H9 (cell line): ENCODE measurements around the gene TFF3. TPM values are rescaled to one million over a fixed set of nuclear protein-coding genes. Genes with fewer than 3 reads are reported as not detected.

Source experiments
- DNase-seq: peaks from one replicate; pipeline ENCODE4 v3.0.0-alpha.2; 2017
- H2AFZ ChIP-seq: one replicate; pipeline ENCODE4 v1.6.1; 2013; ENCODE audit warnings: mild to moderate bottlenecking, low read length, control low read depth, moderate library complexity
- H2AK5ac ChIP-seq: 2 replicates; pipeline ENCODE4 v1.6.1; 2013; ENCODE audit warnings: low read length, control low read depth, mixed read lengths; ENCODE audit not compliant: insufficient read length
- H2BK120ac ChIP-seq: one replicate; pipeline ENCODE4 v1.6.1; 2013; ENCODE audit warnings: low read depth, mild to moderate bottlenecking, low read length, control low read depth, inconsistent platforms; ENCODE audit not compliant: poor library complexity, severe bottlenecking
- H2BK12ac ChIP-seq: 2 replicates; pipeline ENCODE4 v1.6.1; 2013; ENCODE audit warnings: low read length, control low read depth, mixed read lengths, low read depth; ENCODE audit not compliant: insufficient read length
- H2BK15ac ChIP-seq: 2 replicates; pipeline ENCODE4 v1.6.1; 2013; ENCODE audit warnings: low read depth, low read length, control low read depth
- H2BK20ac ChIP-seq: one replicate; pipeline ENCODE4 v1.6.1; 2013; ENCODE audit warnings: low read depth, mild to moderate bottlenecking, low read length, control low read depth, inconsistent platforms; ENCODE audit not compliant: poor library complexity, severe bottlenecking
- H2BK5ac ChIP-seq: 2 replicates; pipeline ENCODE4 v1.6.1; 2013; ENCODE audit warnings: low read length, control low read depth, mixed read lengths; ENCODE audit not compliant: insufficient read length
- H3K14ac ChIP-seq: 2 replicates; pipeline ENCODE4 v1.6.1; 2013; ENCODE audit warnings: low read length, control low read depth; ENCODE audit not compliant: insufficient read depth
- H3K18ac ChIP-seq: 2 replicates; pipeline ENCODE4 v1.6.1; 2013; ENCODE audit warnings: low read depth, mild to moderate bottlenecking, mixed read lengths, low read length, control low read depth; ENCODE audit not compliant: insufficient read length
- H3K23ac ChIP-seq: 2 replicates; pipeline ENCODE4 v1.6.1; 2013; ENCODE audit warnings: low read length, control low read depth, mixed read lengths, low read depth; ENCODE audit not compliant: insufficient read length
- H3K23me2 ChIP-seq: 2 replicates; pipeline ENCODE4 v1.6.1; 2013; ENCODE audit warnings: low read depth, mild to moderate bottlenecking, mixed read lengths, low read length, control low read depth; ENCODE audit not compliant: insufficient read length, poor library complexity, severe bottlenecking
- H3K27ac ChIP-seq: 2 replicates; pipeline ENCODE4 v1.5.1; 2013; ENCODE audit warnings: low read length, control low read depth, mixed read lengths, low read depth; ENCODE audit not compliant: insufficient read length
- H3K27me3 ChIP-seq: 2 replicates; pipeline ENCODE4 v1.6.1; 2013; ENCODE audit warnings: low read length, control low read depth, inconsistent platforms; ENCODE audit not compliant: insufficient read depth
- H3K4ac ChIP-seq: 2 replicates; pipeline ENCODE4 v1.6.1; 2013; ENCODE audit warnings: low read depth, mild to moderate bottlenecking, control low read depth, inconsistent platforms, low read length, moderate library complexity
- H3K4me1 ChIP-seq: 2 replicates; pipeline ENCODE4 v1.6.1; 2013; ENCODE audit warnings: low read length, control low read depth, inconsistent platforms; ENCODE audit not compliant: insufficient read depth
- H3K4me2 ChIP-seq: 2 replicates; pipeline ENCODE4 v1.6.1; 2013; ENCODE audit warnings: low read length, control low read depth, mixed read lengths; ENCODE audit not compliant: insufficient read length, insufficient read depth
- H3K56ac ChIP-seq: 2 replicates; pipeline ENCODE4 v1.6.1; 2013; ENCODE audit warnings: low read depth, mild to moderate bottlenecking, mixed read lengths, low read length, control low read depth; ENCODE audit not compliant: insufficient read length
- H3K79me1 ChIP-seq: 2 replicates; pipeline ENCODE4 v1.6.1; 2013; ENCODE audit warnings: low read depth, mild to moderate bottlenecking, moderate library complexity, low read length, control low read depth, inconsistent platforms; ENCODE audit not compliant: insufficient read depth, poor library complexity, severe bottlenecking
- H3K79me2 ChIP-seq: 2 replicates; pipeline ENCODE4 v1.6.1; 2013; ENCODE audit warnings: low read length, control low read depth, inconsistent platforms; ENCODE audit not compliant: insufficient read depth
- H3K9ac ChIP-seq: 2 replicates; pipeline ENCODE4 v1.6.1; 2013; ENCODE audit warnings: low read length, control low read depth, mixed read lengths; ENCODE audit not compliant: insufficient read length; ENCODE audit errors: extremely low read depth
- H3K9me3 ChIP-seq: one replicate; pipeline ENCODE4 v1.6.1; 2013; ENCODE audit warnings: low read depth, low read length, inconsistent platforms; ENCODE audit not compliant: control insufficient read depth
- H3T11ph ChIP-seq: one replicate; pipeline ENCODE4 v1.6.1; 2013; ENCODE audit warnings: mild to moderate bottlenecking, low read length, control low read depth, inconsistent platforms
- H4K20me1 ChIP-seq: one replicate; pipeline ENCODE4 v1.6.1; 2013; ENCODE audit not compliant: control insufficient read depth, insufficient read length, insufficient read depth
- H4K5ac ChIP-seq: 2 replicates; pipeline ENCODE4 v1.6.1; 2013; ENCODE audit warnings: low read depth, mild to moderate bottlenecking, mixed read lengths, low read length, control low read depth; ENCODE audit not compliant: insufficient read length
- H4K8ac ChIP-seq: replicated peaks from 2 replicates; pipeline ENCODE4 v1.6.1; 2013; ENCODE audit warnings: low read length, control low read depth, mixed read lengths, low read depth; ENCODE audit not compliant: insufficient read length
- H4K91ac ChIP-seq: 2 replicates; pipeline ENCODE4 v1.6.1; 2013; ENCODE audit warnings: low read depth, mild to moderate bottlenecking, moderate library complexity, mixed read lengths, low read length, control low read depth; ENCODE audit not compliant: insufficient read length
- H3K27ac Mint-ChIP-seq, 3 experiments: 2 replicates in 2 of 3; 3 replicates in 1 of 3; pipeline ENCODE4 v1.8.0; 2020 to 2021; ENCODE audit warnings: mixed read lengths in 3 of 3, mild to moderate bottlenecking in 1 of 3, moderate library complexity in 1 of 3
- H3K27me3 Mint-ChIP-seq: 2 replicates; pipeline ENCODE4 v1.8.0; 2021; ENCODE audit warnings: low read depth, mild to moderate bottlenecking, moderate library complexity, mixed read lengths
- H3K36me3 Mint-ChIP-seq, 3 experiments: 2 replicates in 2 of 3; 3 replicates in 1 of 3; pipeline ENCODE4 v1.8.0; 2020 to 2021; ENCODE audit warnings: low read depth in 3 of 3, mixed read lengths in 3 of 3; ENCODE audit not compliant: insufficient read depth in 1 of 3
- H3K4me1 Mint-ChIP-seq, 2 experiments: 2 replicates each; pipeline ENCODE4 v1.8.0; 2020; ENCODE audit warnings: mixed read lengths in 2 of 2
- H3K4me3 Mint-ChIP-seq, 2 experiments: 2 replicates in 1 of 2; 3 replicates in 1 of 2; pipeline ENCODE4 v1.8.0; 2020 to 2021; ENCODE audit warnings: mild to moderate bottlenecking in 2 of 2, mixed read lengths in 2 of 2, moderate library complexity in 1 of 2
- H3K9me3 Mint-ChIP-seq, 2 experiments: 2 replicates in 1 of 2; 3 replicates in 1 of 2; pipeline ENCODE4 v1.8.0; 2020; ENCODE audit warnings: mild to moderate bottlenecking in 2 of 2, mixed read lengths in 2 of 2, moderate library complexity in 1 of 2
- WGBS: extraction: QIAGEN DNeasy Blood & Tissue Kit; methylation state at CpG from one replicate; pipeline ENCODE4 v1.1.7; 2013; ENCODE audit warnings: missing lambda C conversion rate, low lambda C conversion rate, mixed read lengths; ENCODE audit not compliant: insufficient read length; ENCODE audit errors: extremely low coverage; 5-methylcytosine and 5-hydroxymethylcytosine counted together
- total RNA-seq: library from RNA; stranded (reverse); gene quantifications from 2 replicates; pipeline ENCODE4 v1.2.1, GENCODE V29; 2021
- TF ChIP-seq, protein P1 (sequence below): fragments of 200-600 bp; sonication (generic); conservative IDR thresholded peaks from 3 replicates; pipeline ENCODE4 v1.8.0; 2021; ENCODE audit warnings: antibody characterized with exemption, mild to moderate bottlenecking

TFF3 gene
- total RNA-seq, 1 experiment from 2014 or later, result 1.5 TPM

DNA sequence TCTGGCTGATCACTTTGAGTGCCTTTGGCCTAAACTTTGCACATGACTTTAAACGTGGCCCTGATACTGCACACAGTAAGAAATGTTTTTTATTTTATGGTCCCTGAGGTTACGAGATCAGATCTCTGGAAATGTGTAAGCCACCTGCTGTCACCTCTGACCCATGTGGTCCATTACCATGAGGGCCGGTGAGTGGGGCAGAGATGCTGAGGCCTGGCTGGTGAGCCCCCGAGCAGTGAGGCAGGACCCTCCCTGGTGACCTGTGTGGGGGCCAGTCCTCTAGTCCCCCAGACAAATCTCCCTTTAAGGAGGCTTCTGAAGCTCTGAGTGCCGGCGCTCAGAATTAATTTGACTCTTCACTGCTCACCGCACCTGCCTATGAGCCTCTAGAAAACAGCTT lies 12.4 kb downstream of the TFF3 start:
- Histone ChIP-seq H2BK5ac (no peak overlapping the region), H3K9me3 (no peaks in the 10 kb centered on the region), H3K79me1 (no peaks in the 10 kb centered on the region), H2BK120ac (no peak overlapping the region), H3K4me1 (no peaks in the 10 kb centered on the region), H3K56ac (no peak overlapping the region), H3K23me2 (no peaks in the 10 kb centered on the region), H3K18ac (no peak overlapping the region), H3K9ac (no peak overlapping the region), H2BK20ac (no peak overlapping the region), H2BK12ac (no peak overlapping the region), H3K27ac (no peak overlapping the region), H3K4ac (no peak overlapping the region), H2BK15ac (no peak overlapping the region), H4K5ac (no peak overlapping the region), H3K4me2 (no peak overlapping the region), H2AK5ac (no peak overlapping the region), H3K14ac (no peak overlapping the region), H4K20me1 (no peaks in the 10 kb centered on the region), H4K91ac (no peak overlapping the region), H3K23ac (no peak overlapping the region), H2AFZ (no peak overlapping the region), H3T11ph (no peak overlapping the region), H4K8ac (no peak overlapping the region), H3K27me3 (no peaks in the 10 kb centered on the region), H3K79me2 (no peaks in the 10 kb centered on the region)
- no CpG with 5 or more reads among the region's 7 CpGs for WGBS
- Mint-ChIP-seq H3K27me3 (peaks cover 7% of the 10 kb centered on the region), H3K4me1 (peaks cover 8 to 13% of the 10 kb centered on the region in 2 experiments), H3K36me3 (no peaks in the 10 kb centered on the region), H3K27ac (0 out of 7 replicates have a peak overlapping the region, but pooled peaks of 1 of the 3 experiments have one; percentile 14), H3K4me3 (no peak overlapping the region), H3K9me3 (no peaks in the 10 kb centered on the region)
- TF ChIP-seq, protein P1, sequence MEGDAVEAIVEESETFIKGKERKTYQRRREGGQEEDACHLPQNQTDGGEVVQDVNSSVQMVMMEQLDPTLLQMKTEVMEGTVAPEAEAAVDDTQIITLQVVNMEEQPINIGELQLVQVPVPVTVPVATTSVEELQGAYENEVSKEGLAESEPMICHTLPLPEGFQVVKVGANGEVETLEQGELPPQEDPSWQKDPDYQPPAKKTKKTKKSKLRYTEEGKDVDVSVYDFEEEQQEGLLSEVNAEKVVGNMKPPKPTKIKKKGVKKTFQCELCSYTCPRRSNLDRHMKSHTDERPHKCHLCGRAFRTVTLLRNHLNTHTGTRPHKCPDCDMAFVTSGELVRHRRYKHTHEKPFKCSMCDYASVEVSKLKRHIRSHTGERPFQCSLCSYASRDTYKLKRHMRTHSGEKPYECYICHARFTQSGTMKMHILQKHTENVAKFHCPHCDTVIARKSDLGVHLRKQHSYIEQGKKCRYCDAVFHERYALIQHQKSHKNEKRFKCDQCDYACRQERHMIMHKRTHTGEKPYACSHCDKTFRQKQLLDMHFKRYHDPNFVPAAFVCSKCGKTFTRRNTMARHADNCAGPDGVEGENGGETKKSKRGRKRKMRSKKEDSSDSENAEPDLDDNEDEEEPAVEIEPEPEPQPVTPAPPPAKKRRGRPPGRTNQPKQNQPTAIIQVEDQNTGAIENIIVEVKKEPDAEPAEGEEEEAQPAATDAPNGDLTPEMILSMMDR, result no peak
- DNase-seq, result no peak
